Measurements from ENCODE around the gene TYR.
A peak's percentile ranks its signal among the peaks of the same experiment; 100 is the strongest.
"Not testable (repeated sequence)": the region's sequence is repeated elsewhere in the genome, so short reads cannot be mapped to it uniquely, and the experiment has no call there.

DNA sequence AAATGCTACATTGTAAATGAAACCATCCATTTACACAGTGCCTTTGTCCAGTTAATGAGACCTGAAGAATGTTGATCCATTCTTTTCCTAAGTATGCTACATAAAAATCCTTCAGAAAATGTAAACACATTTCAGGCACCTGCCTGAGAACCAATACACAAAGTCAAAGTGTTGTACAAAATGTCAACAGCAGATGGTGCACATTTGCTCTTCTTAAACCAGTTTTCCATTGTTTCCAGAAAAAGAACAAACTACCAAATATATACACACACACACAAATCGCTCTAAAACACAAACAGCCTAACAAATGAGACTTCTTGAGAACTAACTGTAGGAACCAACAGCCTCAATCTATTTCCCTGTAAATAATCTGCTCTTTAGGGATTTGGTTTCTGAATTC is 156.0 kb downstream of the TYR start:
- TF ChIP-seq, protein P1, sequence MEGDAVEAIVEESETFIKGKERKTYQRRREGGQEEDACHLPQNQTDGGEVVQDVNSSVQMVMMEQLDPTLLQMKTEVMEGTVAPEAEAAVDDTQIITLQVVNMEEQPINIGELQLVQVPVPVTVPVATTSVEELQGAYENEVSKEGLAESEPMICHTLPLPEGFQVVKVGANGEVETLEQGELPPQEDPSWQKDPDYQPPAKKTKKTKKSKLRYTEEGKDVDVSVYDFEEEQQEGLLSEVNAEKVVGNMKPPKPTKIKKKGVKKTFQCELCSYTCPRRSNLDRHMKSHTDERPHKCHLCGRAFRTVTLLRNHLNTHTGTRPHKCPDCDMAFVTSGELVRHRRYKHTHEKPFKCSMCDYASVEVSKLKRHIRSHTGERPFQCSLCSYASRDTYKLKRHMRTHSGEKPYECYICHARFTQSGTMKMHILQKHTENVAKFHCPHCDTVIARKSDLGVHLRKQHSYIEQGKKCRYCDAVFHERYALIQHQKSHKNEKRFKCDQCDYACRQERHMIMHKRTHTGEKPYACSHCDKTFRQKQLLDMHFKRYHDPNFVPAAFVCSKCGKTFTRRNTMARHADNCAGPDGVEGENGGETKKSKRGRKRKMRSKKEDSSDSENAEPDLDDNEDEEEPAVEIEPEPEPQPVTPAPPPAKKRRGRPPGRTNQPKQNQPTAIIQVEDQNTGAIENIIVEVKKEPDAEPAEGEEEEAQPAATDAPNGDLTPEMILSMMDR (IDR thresholded peaks at IDR 0.05), result peak in 5 of 6 experiments; percentile 19 to 67 (median 28)
- TF ChIP-seq POLR2A (IDR thresholded peaks at IDR 0.05), result not testable (repeated sequence)
